Measurements from ENCODE around the gene RAPGEF1.
A peak's percentile ranks its signal among the peaks of the same experiment; 100 is the strongest.
"Not testable (repeated sequence)": the region's sequence is repeated elsewhere in the genome, so short reads cannot be mapped to it uniquely, and the experiment has no call there.

Gene RAPGEF1

GRCh38 chr9:131670247-131671132, 69.4 kb downstream of the RAPGEF1 start:
- DNase-seq (no peak), ATAC-seq (no peak)

DNA sequence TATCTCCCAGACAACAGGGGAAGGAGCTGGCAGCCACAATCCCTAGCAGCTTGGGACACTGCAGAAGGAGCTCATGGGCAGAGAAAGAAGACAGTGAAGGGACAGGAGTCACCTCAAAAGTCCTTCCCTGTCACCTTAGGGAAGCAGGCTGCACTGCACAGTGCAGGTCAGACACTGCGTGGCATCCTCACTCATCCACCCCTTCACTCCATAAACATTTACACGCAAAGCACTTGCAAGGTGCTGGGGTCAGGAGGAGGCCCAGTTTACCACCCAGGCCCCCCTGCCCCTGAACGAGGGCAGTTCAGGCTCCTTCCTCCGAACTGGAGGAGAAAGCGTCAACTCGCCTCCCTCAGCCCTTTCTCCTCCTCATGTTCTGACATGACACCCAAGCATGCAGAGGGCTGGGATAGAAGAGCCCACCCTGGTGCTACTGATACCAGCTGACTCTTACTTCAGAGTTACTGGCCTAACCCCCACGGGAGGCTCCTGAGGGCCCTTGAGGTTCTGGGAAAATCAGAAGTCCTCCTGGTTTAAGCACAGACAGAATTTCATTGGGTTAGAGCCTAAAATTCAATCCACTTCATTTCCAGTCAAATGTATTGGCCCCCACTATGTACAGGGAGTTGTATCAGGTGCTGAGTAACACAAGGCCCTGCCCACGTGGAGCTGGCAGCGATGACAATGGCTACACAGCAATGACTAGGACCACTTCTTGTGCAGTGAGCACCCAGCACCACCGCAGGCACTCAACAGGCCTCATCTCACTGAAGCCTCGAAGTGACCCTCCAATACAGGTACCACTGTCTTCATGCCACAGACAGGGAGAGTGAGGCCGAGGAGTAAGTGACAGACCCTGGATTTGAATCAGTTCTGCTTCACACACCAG, 70.4 kb downstream of the RAPGEF1 start:
- DNase-seq (peak; percentile 55), ATAC-seq (no peak)

DNA sequence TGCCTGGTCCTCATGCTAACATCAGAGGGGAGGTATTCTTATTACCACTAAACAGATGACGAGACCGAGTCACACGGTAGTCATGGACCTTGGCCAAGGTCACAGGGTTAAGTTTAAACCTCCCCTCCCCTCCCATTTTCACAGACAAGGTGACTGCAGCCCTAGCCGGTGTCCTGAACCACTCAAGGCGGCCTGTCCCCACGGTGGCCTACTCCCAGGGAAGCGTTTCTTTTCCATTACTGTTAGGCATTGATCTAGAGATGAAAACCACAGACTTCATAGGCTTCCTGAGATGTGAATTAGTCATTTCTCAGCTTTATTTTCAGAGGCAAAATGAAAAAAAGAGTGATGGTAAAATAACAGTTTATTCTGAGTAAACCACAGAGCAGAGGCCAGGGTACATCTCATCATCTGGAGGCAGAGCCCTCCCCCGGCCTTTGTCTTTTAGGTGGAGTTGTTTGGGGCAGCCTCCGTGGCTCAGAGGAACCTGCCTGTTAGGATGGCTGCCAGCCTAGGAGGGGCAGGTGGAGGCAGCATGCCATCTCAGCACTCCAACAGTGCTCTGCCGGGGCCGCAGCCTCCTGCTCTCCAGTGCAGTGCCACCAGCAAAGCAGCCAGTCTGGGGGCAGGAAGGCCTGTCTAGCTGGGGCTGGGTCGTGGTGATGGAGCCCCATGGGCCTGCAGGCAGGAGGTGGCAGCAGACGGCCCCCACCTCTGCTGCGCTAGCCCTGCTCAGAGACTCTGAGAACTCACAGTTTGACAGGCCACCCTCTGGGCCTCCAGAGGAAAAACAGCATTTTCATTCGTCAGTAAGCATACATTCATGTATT, 71.2 kb downstream of the RAPGEF1 start:
- ATAC-seq (peak; percentile 81), DNase-seq (peak; percentile 75)

GRCh38 chr9:131668057-131668438, 71.8 kb downstream of the RAPGEF1 start:
- ATAC-seq (no peak), DNase-seq (no peak)

DNA sequence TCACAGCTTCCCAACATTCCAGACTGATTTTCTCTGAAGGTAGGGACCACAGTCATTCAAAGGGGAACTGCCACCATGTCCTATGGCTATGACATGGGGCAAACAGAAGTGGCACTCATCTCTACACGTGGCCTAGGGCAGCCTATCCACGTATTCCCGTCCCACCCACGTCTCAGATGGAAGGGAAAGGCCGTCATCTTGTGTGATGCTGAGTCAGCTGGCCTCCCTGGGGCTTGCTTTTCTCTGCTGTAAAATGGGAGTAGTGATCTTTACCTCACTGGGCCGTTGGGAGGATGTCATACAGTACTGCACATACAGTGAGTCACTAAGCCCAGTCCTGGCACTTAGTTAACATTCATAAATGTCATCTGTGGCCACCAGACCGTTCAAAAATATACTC, 72.3 kb downstream of the RAPGEF1 start:
- DNase-seq: peak; percentile 75
- peak; percentile 61 for ATAC-seq

- no peak for ATAC-seq
- no peak for DNase-seq
Observed at GRCh38 chr9:131666774-131667173, 73.1 kb downstream of the RAPGEF1 start.

DNA sequence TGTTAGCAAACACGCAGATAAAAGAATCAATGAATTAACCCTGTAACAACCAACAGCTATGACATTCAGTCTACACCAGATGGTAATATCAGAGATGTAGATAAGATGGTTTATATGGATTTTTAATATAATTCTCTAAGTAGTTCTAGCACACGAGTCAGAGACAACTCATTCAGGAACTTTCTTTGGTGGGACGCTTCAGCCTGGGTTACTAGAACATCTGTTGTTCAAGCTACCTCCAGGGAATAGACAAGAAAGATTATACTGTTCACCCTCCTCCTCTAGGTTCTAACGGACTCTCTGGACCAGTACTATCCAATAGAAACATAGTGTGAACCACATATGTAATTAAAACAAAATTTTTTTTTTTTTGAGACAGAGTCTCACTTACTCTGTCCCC, 73.8 kb downstream of the RAPGEF1 start:
- ATAC-seq (no peak), DNase-seq (no peak)

DNA sequence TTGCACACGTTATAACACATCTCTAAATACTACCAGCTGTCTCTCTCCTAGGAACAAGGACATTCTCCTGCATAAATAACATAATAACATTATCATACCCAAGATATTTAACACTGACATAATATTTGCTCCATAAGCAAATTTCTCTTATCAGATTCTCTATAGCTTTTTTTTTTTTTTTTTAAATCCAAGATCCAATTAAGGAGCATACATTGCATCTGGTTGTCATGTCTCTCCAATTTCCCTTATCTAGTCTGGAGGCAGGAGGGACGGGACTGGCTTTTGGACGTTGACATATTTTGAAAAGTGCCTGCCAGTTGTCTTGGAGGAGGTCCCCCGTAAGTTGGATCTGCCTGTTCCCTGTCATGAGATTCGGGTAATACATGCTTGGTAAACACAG, 76.6 kb downstream of the RAPGEF1 start:
- ATAC-seq (no peak), DNase-seq (no peak)

GRCh38 chr9:131662289-131662621, 77.6 kb downstream of the RAPGEF1 start:
- not testable (repeated sequence) for DNase-seq, ATAC-seq

DNA sequence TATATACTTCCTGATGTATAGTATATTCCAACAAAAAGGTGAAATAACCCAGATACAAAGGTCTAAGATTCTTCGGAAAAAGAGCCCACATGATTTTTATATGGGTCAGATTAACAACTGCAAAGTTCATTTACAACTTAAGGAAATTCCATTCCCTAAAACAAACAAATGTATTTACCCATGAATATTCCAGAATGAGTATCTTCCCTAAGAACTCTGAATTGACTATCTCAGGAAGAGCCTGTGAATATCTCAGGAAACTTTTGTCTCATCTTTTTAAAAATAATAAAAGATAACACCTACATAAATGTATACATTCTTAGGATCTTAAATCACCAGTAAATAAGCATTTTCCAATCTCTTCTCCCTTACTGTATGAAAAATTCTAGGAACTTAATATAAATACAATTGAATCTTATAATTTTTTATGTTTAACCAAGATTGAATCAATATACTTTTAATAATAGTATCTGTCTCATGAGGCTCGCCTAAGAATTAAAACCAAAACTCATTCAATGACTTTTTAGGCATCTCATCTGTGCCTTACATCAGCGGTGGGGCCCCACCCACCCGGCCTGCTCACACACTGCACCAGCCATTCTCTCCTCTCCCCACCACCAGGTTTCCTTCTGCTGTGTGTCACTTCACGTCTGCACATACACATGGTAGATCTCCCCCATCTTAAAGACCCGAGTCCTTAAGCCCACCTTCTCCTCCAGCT, 78.1 kb downstream of the RAPGEF1 start:
- ATAC-seq (peak; percentile 90), DNase-seq (peak; percentile 69)

DNA sequence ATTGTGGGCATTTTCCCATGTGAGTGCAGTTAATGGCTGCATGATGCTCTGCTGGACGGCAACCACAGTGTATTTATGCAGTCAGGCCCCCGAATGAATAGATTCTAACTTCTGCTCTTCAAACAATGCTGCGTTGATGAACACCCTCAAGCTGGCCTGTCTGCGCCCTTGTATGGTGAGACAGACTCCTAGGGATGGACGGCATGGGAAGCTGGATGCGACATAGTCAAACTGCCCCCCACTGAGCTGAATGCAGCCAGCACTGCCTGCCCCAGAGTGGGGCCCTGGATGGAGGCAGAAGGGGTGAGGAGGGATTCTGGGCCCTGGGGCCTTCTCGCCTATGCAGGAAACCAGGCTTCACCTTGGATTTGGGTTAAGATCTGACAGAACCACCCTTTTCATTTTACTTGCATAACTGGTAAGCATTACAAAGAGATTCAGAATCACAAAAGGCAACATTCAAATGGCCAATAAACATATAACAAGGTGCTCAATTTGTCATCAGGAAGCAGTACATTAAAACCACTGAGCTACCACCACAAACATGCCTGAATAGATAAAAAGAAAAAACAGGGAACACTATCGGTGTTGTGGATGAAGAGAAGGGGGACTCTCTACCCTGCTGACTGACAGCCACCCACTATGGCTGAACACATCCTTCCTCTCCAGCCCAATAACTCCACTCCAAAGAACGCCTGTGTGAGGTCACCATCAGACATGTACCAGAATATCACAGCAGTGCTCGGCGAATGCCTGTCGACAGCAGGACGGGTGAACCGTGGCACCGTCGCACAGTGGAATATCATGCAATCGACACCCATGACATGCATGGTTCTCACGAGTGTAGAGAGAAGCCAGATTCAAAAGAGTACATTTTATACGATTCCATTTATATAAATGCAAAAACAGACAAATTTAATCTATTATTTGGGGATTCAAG, 79.1 kb downstream of the RAPGEF1 start:
- DNase-seq (no peak), ATAC-seq (no peak)

- no peak for DNase-seq
- ATAC-seq: peak; percentile 75
Observed at GRCh38 chr9:131658377-131659129, 81.3 kb downstream of the RAPGEF1 start.

GRCh38 chr9:131657940-131658339, 81.9 kb downstream of the RAPGEF1 start:
- DNase-seq (no peak), ATAC-seq (no peak)

DNA sequence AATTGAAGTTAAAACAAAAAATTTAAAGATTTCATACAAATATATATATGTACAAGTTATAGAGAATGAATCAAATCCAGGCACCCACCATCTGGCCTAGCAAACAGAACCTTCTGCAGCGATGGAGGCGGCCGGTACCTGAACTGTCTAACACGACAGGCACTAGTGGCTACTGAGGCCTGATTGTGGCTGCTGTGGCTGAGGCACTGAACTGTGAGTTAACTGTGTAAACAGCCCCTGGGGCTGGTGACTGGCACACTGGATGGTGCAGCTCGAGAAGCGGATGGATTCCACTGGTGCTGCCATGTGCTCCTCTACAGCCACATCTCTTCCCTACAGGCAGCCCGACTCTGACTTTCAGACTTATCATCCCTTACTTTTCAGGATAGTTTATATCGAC, 82.4 kb downstream of the RAPGEF1 start:
- ATAC-seq (no peak), DNase-seq (no peak)

DNA sequence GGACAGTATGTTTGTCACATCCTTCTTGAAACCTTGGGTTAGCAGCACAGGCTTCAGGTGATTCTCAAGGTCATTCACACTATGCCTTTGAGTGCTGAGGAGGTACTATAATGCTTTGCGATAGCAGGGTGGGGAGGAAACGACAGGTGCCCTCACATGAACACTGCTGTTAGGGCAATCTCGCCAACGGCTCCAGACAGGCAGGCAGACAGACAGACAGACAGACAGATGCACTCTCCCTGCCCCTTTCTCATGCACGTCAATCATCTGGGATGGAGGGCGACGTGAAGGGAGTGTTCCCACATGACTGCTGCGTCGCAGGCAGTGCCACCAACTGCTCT, 82.9 kb downstream of the RAPGEF1 start:
- ATAC-seq: peak; percentile 16
- DNase-seq: no peak

- DNase-seq: peak; percentile 73
- peak; percentile 82 for ATAC-seq
Observed at GRCh38 chr9:131656356-131657036, 83.4 kb downstream of the RAPGEF1 start.

- not testable (repeated sequence) for ATAC-seq, DNase-seq
Observed at GRCh38 chr9:131654369-131654768, 85.5 kb downstream of the RAPGEF1 start.

GRCh38 chr9:131651599-131651998, 88.3 kb downstream of the RAPGEF1 start:
- peak; percentile 70 for ATAC-seq
- no peak for DNase-seq

DNA sequence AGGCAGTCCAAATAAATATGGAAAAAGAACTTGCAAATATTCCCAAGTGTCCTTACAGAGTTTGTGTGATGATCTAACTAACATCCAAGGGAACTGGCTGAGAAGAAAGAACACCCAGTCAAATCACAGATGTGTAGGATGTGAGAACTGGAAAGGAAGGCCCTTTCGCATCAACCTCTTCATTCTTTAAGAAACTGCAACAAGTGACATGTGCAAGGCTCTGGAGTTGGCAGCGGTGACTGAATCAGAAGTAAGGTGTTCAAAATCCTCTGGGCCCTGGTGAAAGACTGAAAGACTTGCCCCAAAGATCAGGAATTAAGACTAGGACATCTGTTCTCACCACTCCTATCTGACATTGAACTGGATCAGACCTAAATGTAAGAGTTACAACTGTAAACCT, 88.7 kb downstream of the RAPGEF1 start:
- no peak for DNase-seq
- no peak for ATAC-seq
